ENCODE results near the gene SLC1A3.

SLC1A3 gene

GRCh38 chr5:36717131-36717695 is 110.8 kb downstream of the SLC1A3 start:
- H3K4me1 ChIP-seq (ENCODE audit: control insufficient read depth, insufficient read depth, low read length), result no peaks in the 10 kb centered on the region
- no peaks in the 10 kb centered on the region for H3K27me3 ChIP-seq (ENCODE audit: control insufficient read depth, insufficient read depth, low read length)

GRCh38 chr5:36719282-36719681 is 112.9 kb downstream of the SLC1A3 start:
- H3K4me1 ChIP-seq (ENCODE audit: control insufficient read depth, insufficient read depth, low read length), result no peaks in the 10 kb centered on the region
- no peaks in the 10 kb centered on the region for H3K36me3 ChIP-seq (ENCODE audit: control insufficient read depth, insufficient read depth, low read length)
- no peaks in the 10 kb centered on the region for H3K9me3 ChIP-seq (ENCODE audit: control insufficient read depth, insufficient read depth, low read length)
- H3K9ac ChIP-seq (ENCODE audit: low read depth, low read length), result no peak overlapping the region
- H3K4me3 ChIP-seq (ENCODE audit: low read depth, low read length), result no peak overlapping the region
- H3K27me3 ChIP-seq (ENCODE audit: control insufficient read depth, insufficient read depth, low read length), result no peaks in the 10 kb centered on the region

More at GRCh38 chr5:36717131-36717695, 110.8 kb downstream of the SLC1A3 start:
- H3K9me3 ChIP-seq (ENCODE audit: control insufficient read depth, insufficient read depth, low read length), result no peaks in the 10 kb centered on the region
- no peaks in the 10 kb centered on the region for H3K36me3 ChIP-seq (ENCODE audit: control insufficient read depth, insufficient read depth, low read length)
- no peak overlapping the region for H3K9ac ChIP-seq (ENCODE audit: low read depth, low read length)
- no peak overlapping the region for H3K4me3 ChIP-seq (ENCODE audit: low read depth, low read length)

GRCh38 chr5:36720688-36721087 is 114.3 kb downstream of the SLC1A3 start:
- no peaks in the 10 kb centered on the region for H3K36me3 ChIP-seq (ENCODE audit: control insufficient read depth, insufficient read depth, low read length)
- no peaks in the 10 kb centered on the region for H3K9me3 ChIP-seq (ENCODE audit: control insufficient read depth, insufficient read depth, low read length)
- no peaks in the 10 kb centered on the region for H3K27me3 ChIP-seq (ENCODE audit: control insufficient read depth, insufficient read depth, low read length)
- no peak overlapping the region for H3K9ac ChIP-seq (ENCODE audit: low read depth, low read length)
- peaks cover 2% of the 10 kb centered on the region for H3K4me1 ChIP-seq (ENCODE audit: control insufficient read depth, insufficient read depth, low read length)
- no peak overlapping the region for H3K4me3 ChIP-seq (ENCODE audit: low read depth, low read length)

- Histone ChIP-seq H3K9me3 (ENCODE audit: control insufficient read depth, insufficient read depth, low read length) (no peaks in the 10 kb centered on the region), H3K4me3 (ENCODE audit: low read depth, low read length) (no peak overlapping the region)
These were observed 115.3 kb downstream of the SLC1A3 start for GRCh38 chr5:36721664-36722235.

GRCh38 chr5:36722900-36723299 is 116.5 kb downstream of the SLC1A3 start:
- Histone ChIP-seq H3K36me3 (ENCODE audit: control insufficient read depth, insufficient read depth, low read length) (no peaks in the 10 kb centered on the region), H3K9ac (ENCODE audit: low read depth, low read length) (no peak overlapping the region), H3K27me3 (ENCODE audit: control insufficient read depth, insufficient read depth, low read length) (no peaks in the 10 kb centered on the region), H3K4me1 (ENCODE audit: control insufficient read depth, insufficient read depth, low read length) (peaks cover 2% of the 10 kb centered on the region), H3K9me3 (ENCODE audit: control insufficient read depth, insufficient read depth, low read length) (no peaks in the 10 kb centered on the region), H3K4me3 (ENCODE audit: low read depth, low read length) (no peak overlapping the region)

More at GRCh38 chr5:36721664-36722235, 115.3 kb downstream of the SLC1A3 start:
- Histone ChIP-seq H3K36me3 (ENCODE audit: control insufficient read depth, insufficient read depth, low read length) (no peaks in the 10 kb centered on the region), H3K27me3 (ENCODE audit: control insufficient read depth, insufficient read depth, low read length) (no peaks in the 10 kb centered on the region), H3K9ac (ENCODE audit: low read depth, low read length) (no peak overlapping the region), H3K4me1 (ENCODE audit: control insufficient read depth, insufficient read depth, low read length) (peaks cover 2% of the 10 kb centered on the region)

- H3K36me3 ChIP-seq (ENCODE audit: control insufficient read depth, insufficient read depth, low read length), result no peaks in the 10 kb centered on the region
- H3K9ac ChIP-seq (ENCODE audit: low read depth, low read length), result no peak overlapping the region
- H3K27me3 ChIP-seq (ENCODE audit: control insufficient read depth, insufficient read depth, low read length), result no peaks in the 10 kb centered on the region
- H3K4me3 ChIP-seq (ENCODE audit: low read depth, low read length), result no peak overlapping the region
- H3K9me3 ChIP-seq (ENCODE audit: control insufficient read depth, insufficient read depth, low read length), result no peaks in the 10 kb centered on the region
- H3K4me1 ChIP-seq (ENCODE audit: control insufficient read depth, insufficient read depth, low read length), result peaks cover 2% of the 10 kb centered on the region
These were observed 117.5 kb downstream of the SLC1A3 start for GRCh38 chr5:36723912-36724311.

GRCh38 chr5:36724467-36725332 is 118.3 kb downstream of the SLC1A3 start:
- Histone ChIP-seq H3K9me3 (ENCODE audit: control insufficient read depth, insufficient read depth, low read length) (no peaks in the 10 kb centered on the region), H3K4me3 (ENCODE audit: low read depth, low read length) (no peak overlapping the region), H3K4me1 (ENCODE audit: control insufficient read depth, insufficient read depth, low read length) (peaks cover 2% of the 10 kb centered on the region), H3K9ac (ENCODE audit: low read depth, low read length) (no peak overlapping the region), H3K27me3 (ENCODE audit: control insufficient read depth, insufficient read depth, low read length) (no peaks in the 10 kb centered on the region), H3K36me3 (ENCODE audit: control insufficient read depth, insufficient read depth, low read length) (no peaks in the 10 kb centered on the region)

- Histone ChIP-seq H3K9me3 (ENCODE audit: control insufficient read depth, insufficient read depth, low read length) (no peaks in the 10 kb centered on the region), H3K36me3 (ENCODE audit: control insufficient read depth, insufficient read depth, low read length) (no peaks in the 10 kb centered on the region), H3K9ac (ENCODE audit: low read depth, low read length) (no peak overlapping the region), H3K4me1 (ENCODE audit: control insufficient read depth, insufficient read depth, low read length) (peaks cover 2% of the 10 kb centered on the region), H3K4me3 (ENCODE audit: low read depth, low read length) (no peak overlapping the region), H3K27me3 (ENCODE audit: control insufficient read depth, insufficient read depth, low read length) (no peaks in the 10 kb centered on the region)
These were observed 119.9 kb downstream of the SLC1A3 start for GRCh38 chr5:36726317-36726716.

- H3K9me3 ChIP-seq (ENCODE audit: control insufficient read depth, insufficient read depth, low read length), result no peaks in the 10 kb centered on the region
- H3K4me3 ChIP-seq (ENCODE audit: low read depth, low read length), result no peak overlapping the region
- no peaks in the 10 kb centered on the region for H3K27me3 ChIP-seq (ENCODE audit: control insufficient read depth, insufficient read depth, low read length)
- H3K9ac ChIP-seq (ENCODE audit: low read depth, low read length), result no peak overlapping the region
- H3K4me1 ChIP-seq (ENCODE audit: control insufficient read depth, insufficient read depth, low read length), result peaks cover 2% of the 10 kb centered on the region
- no peaks in the 10 kb centered on the region for H3K36me3 ChIP-seq (ENCODE audit: control insufficient read depth, insufficient read depth, low read length)
These were observed 120.4 kb downstream of the SLC1A3 start for GRCh38 chr5:36726767-36727166.

GRCh38 chr5:36728697-36729543 is 122.5 kb downstream of the SLC1A3 start:
- Histone ChIP-seq H3K9ac (ENCODE audit: low read depth, low read length) (no peak overlapping the region), H3K4me3 (ENCODE audit: low read depth, low read length) (no peak overlapping the region), H3K27me3 (ENCODE audit: control insufficient read depth, insufficient read depth, low read length) (no peaks in the 10 kb centered on the region), H3K36me3 (ENCODE audit: control insufficient read depth, insufficient read depth, low read length) (no peaks in the 10 kb centered on the region), H3K9me3 (ENCODE audit: control insufficient read depth, insufficient read depth, low read length) (no peaks in the 10 kb centered on the region), H3K4me1 (ENCODE audit: control insufficient read depth, insufficient read depth, low read length) (peaks cover 2% of the 10 kb centered on the region)

- Histone ChIP-seq H3K36me3 (ENCODE audit: control insufficient read depth, insufficient read depth, low read length) (no peaks in the 10 kb centered on the region), H3K4me1 (ENCODE audit: control insufficient read depth, insufficient read depth, low read length) (no peaks in the 10 kb centered on the region), H3K27me3 (ENCODE audit: control insufficient read depth, insufficient read depth, low read length) (no peaks in the 10 kb centered on the region), H3K9ac (ENCODE audit: low read depth, low read length) (no peak overlapping the region), H3K4me3 (ENCODE audit: low read depth, low read length) (no peak overlapping the region), H3K9me3 (ENCODE audit: control insufficient read depth, insufficient read depth, low read length) (no peaks in the 10 kb centered on the region)
These were observed 124.3 kb downstream of the SLC1A3 start for GRCh38 chr5:36730537-36731216.

Measured in iPS-15b (cell line).